SK-N-MC (cell line): Measurements from ENCODE around the gene SIGMAR1.

Experiments
- EZH2 ChIP-seq: fragments of 200-600 bp; sonication (generic); IDR thresholded peaks from one replicate; pipeline ENCODE4 v1.6.1; 2017; ENCODE audit warnings: antibody characterized with exemption
- POLR2AphosphoS5 ChIP-seq: IDR thresholded peaks from 2 replicates; pipeline ENCODE4 v1.6.1; 2012; ENCODE audit warnings: mild to moderate bottlenecking, low read depth, low read length, borderline replicate concordance

DNA sequence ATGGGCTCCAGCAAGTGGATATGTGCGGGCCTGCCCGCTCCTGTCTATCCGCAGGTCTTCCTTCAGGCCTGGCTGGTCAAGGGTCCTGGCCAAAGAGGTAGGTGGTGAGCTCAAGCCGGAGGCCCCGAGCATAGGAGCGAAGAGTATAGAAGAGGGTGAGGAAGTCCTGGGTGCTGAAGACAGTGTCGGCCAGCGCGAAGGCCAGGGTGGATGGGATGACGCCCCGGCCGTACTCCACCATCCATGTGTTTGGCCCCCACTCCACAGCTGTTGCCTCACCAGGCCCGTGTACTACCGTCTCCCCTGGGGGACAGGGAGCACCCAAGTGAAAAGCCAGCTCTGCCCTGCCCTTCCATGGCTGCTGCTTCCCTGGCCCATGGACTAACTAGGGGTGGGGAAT, 2.0 kb downstream of the SIGMAR1 start:
- TF ChIP-seq EZH2: no peak
- no peak for TF ChIP-seq POLR2AphosphoS5
